ENCODE results near the gene BCL2L13. TPM values are rescaled to one million over a fixed set of nuclear protein-coding genes. Genes with fewer than 3 reads are reported as not detected.

BCL2L13 gene
- total and polyA plus RNA-seq, 3 donors from 2014 or later, result 60.1 to 80.2 (median 74.1) TPM

GRCh38 chr22:17732251-17732854 is 93.8 kb downstream of the BCL2L13 start:
- intact Hi-C loops (cut with DNase I; ENCODE audit: low total_unique reads), result no loop called here

GRCh38 chr22:17733466-17733865 is 94.9 kb downstream of the BCL2L13 start:
- H3K4me1 ChIP-seq, result no peaks in the 10 kb centered on the region
- intact Hi-C loops (cut with DNase I; ENCODE audit: low total_unique reads), result no loop called here
- no peaks in the 10 kb centered on the region for H3K9me3 ChIP-seq
- 73 to 83% methylated on average over 3 of the region's 3 CpGs for WGBS, 2 donors
- no peak overlapping the region for H3K27ac ChIP-seq
- no peaks in the 10 kb centered on the region for H3K27me3 ChIP-seq
- no peak for DNase-seq
- TF ChIP-seq, protein P1, sequence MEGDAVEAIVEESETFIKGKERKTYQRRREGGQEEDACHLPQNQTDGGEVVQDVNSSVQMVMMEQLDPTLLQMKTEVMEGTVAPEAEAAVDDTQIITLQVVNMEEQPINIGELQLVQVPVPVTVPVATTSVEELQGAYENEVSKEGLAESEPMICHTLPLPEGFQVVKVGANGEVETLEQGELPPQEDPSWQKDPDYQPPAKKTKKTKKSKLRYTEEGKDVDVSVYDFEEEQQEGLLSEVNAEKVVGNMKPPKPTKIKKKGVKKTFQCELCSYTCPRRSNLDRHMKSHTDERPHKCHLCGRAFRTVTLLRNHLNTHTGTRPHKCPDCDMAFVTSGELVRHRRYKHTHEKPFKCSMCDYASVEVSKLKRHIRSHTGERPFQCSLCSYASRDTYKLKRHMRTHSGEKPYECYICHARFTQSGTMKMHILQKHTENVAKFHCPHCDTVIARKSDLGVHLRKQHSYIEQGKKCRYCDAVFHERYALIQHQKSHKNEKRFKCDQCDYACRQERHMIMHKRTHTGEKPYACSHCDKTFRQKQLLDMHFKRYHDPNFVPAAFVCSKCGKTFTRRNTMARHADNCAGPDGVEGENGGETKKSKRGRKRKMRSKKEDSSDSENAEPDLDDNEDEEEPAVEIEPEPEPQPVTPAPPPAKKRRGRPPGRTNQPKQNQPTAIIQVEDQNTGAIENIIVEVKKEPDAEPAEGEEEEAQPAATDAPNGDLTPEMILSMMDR (IDR thresholded peaks at IDR 0.05), result no peak
- no peaks in the 10 kb centered on the region for H3K36me3 ChIP-seq (ENCODE audit: low read depth, missing control alignments)
- no peak overlapping the region for H3K4me3 ChIP-seq

More at GRCh38 chr22:17732251-17732854, 93.8 kb downstream of the BCL2L13 start:
- Histone ChIP-seq H3K9me3 (no peaks in the 10 kb centered on the region), H3K36me3 (ENCODE audit: low read depth, missing control alignments) (no peaks in the 10 kb centered on the region), H3K27me3 (no peaks in the 10 kb centered on the region), H3K4me3 (no peak overlapping the region), H3K27ac (no peak overlapping the region), H3K4me1 (no peaks in the 10 kb centered on the region)
- TF ChIP-seq POLR2A (IDR thresholded peaks at IDR 0.05), result no peak
- TF ChIP-seq, protein P1 (IDR thresholded peaks at IDR 0.05), result no peak
- DNase-seq, result no peak
- 95 to 96% methylated on average over 2 of the region's 2 CpGs for WGBS, 2 donors

- no peaks in the 10 kb centered on the region for H3K4me1 ChIP-seq
- H3K9me3 ChIP-seq, result no peaks in the 10 kb centered on the region
- 81 to 88% methylated on average over 4 of the region's 4 CpGs for WGBS, 2 donors
- no peak for TF ChIP-seq POLR2A (IDR thresholded peaks at IDR 0.05)
- TF ChIP-seq, protein P1 (IDR thresholded peaks at IDR 0.05), result no peak
- H3K27me3 ChIP-seq, result no peaks in the 10 kb centered on the region
- no peak overlapping the region for H3K4me3 ChIP-seq
- DNase-seq, result no peak
- no peak overlapping the region for H3K27ac ChIP-seq
- intact Hi-C loops (cut with DNase I; ENCODE audit: low total_unique reads), result no loop called here
- no peaks in the 10 kb centered on the region for H3K36me3 ChIP-seq (ENCODE audit: low read depth, missing control alignments)
These were observed 95.6 kb downstream of the BCL2L13 start for GRCh38 chr22:17734187-17734586.

DNA sequence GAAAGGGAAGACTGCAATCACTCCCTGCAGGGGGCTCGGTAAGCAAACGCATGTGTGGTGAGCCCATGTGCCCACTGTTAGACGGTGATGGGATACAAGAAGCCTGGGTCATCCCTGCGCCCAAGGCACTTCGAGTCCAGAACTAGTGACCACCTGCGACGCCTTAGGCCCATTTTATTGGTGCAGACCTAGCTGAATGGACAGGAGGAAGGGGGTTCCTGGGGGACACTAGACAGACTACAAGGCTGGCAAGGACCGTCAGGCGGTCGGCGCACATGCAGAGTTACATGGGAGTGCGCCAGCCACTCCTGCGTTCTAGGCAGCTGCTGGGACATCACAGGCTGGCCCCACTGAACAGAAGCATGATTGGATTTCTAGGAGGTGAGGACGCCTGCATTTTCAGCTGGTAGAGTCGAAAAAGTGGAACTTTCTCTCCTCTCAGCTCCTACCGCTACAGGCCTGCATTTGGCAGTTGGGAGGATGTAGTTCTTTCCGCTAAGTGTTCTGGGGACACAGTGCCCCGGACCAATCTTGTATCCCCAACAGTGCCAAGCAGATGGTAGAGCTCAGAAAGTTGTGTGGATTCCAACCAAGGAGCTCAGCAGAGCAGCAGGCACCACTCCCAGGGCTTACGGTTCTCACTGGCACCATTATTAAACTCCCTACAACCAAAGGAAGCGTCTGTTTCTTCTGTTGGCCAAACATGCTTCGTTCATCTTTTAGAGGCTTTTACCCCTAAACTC is 100.0 kb downstream of the BCL2L13 start:
- Histone ChIP-seq H3K4me1 (no peaks in the 10 kb centered on the region), H3K36me3 (ENCODE audit: low read depth, missing control alignments) (no peaks in the 10 kb centered on the region), H3K4me3 (no peak overlapping the region), H3K27ac (no peak overlapping the region), H3K9me3 (no peaks in the 10 kb centered on the region), H3K27me3 (no peaks in the 10 kb centered on the region)
- no peak for DNase-seq
- intact Hi-C loops (cut with DNase I; ENCODE audit: low total_unique reads), result no loop called here
- 92 to 94% methylated on average over 21 of the region's 21 CpGs for WGBS, 2 donors
- no peak for TF ChIP-seq POLR2A (IDR thresholded peaks at IDR 0.05)
- TF ChIP-seq, protein P1 (IDR thresholded peaks at IDR 0.05), result no peak
